ENCODE data around the gene PRSS3.
"Not testable (repeated sequence)": the region's sequence is repeated elsewhere in the genome, so short reads cannot be mapped to it uniquely, and the experiment has no call there.

PRSS3 gene

GRCh38 chr9:33786681-33787080 lies 8.7 kb upstream of the PRSS3 start:
- DNase-seq: no peak

GRCh38 chr9:33787839-33788238 lies 7.5 kb upstream of the PRSS3 start:
- peak in 1 of 14 donors; percentile 10 for DNase-seq

GRCh38 chr9:33789429-33789828 lies 5.9 kb upstream of the PRSS3 start:
- not testable (repeated sequence) for DNase-seq

GRCh38 chr9:33791117-33791516 lies 4.2 kb upstream of the PRSS3 start:
- no peak for DNase-seq

GRCh38 chr9:33793496-33793895 lies 1.9 kb upstream of the PRSS3 start:
- not testable (repeated sequence) for DNase-seq

- no peak for DNase-seq
These were observed 801 bp upstream of the PRSS3 start for GRCh38 chr9:33794560-33794959.

- DNase-seq: no peak
These were observed 458 bp downstream of the PRSS3 start for GRCh38 chr9:33795819-33796218.

GRCh38 chr9:33796679-33797078 lies 1.3 kb downstream of the PRSS3 start:
- not testable (repeated sequence) for DNase-seq

GRCh38 chr9:33797837-33798236 lies 2.5 kb downstream of the PRSS3 start:
- no peak for DNase-seq

GRCh38 chr9:33798545-33798944 lies 3.2 kb downstream of the PRSS3 start:
- DNase-seq: no peak

GRCh38 chr9:33799928-33800704 lies 4.8 kb downstream of the PRSS3 start:
- DNase-seq: peak in 1 of 14 donors; percentile 28

GRCh38 chr9:33800886-33801285 lies 5.5 kb downstream of the PRSS3 start:
- DNase-seq: peak in 1 of 14 donors; percentile 77

- DNase-seq: not testable (repeated sequence)
These were observed 6.7 kb downstream of the PRSS3 start for GRCh38 chr9:33801943-33802500.

GRCh38 chr9:33804196-33804595 lies 8.8 kb downstream of the PRSS3 start:
- DNase-seq: not testable (repeated sequence)

- DNase-seq: not testable (repeated sequence)
These were observed 11.8 kb downstream of the PRSS3 start for GRCh38 chr9:33807156-33807555.

- not testable (repeated sequence) for DNase-seq
These were observed 13.6 kb downstream of the PRSS3 start for GRCh38 chr9:33808979-33809322.

GRCh38 chr9:33809506-33809905 lies 14.1 kb downstream of the PRSS3 start:
- DNase-seq: no peak

GRCh38 chr9:33813712-33814641 lies 18.6 kb downstream of the PRSS3 start:
- DNase-seq: peak in 10 of 14 donors; percentile 9 to 69 (median 33)

- peak in 1 of 14 donors; percentile 9 for DNase-seq
These were observed 20.4 kb downstream of the PRSS3 start for GRCh38 chr9:33815781-33816180.

- peak; percentile 78 to 97 (median 92) for DNase-seq
These were observed 21.2 kb downstream of the PRSS3 start, which contains the start of gene UBE2R2 for GRCh38 chr9:33816327-33817252. Gene UBE2R2 (plus strand): TSS chr9:33817160. CDS start chr9:33817758, 598 bp downstream.

GRCh38 chr9:33817327-33818166 lies 22.2 kb downstream of the PRSS3 start:
- DNase-seq: peak in 13 of 14 donors; percentile 51 to 89 (median 71)
